Keratinocyte (primary cell): Measurements from ENCODE around the gene LOXHD1. TPM values are rescaled to one million over a fixed set of nuclear protein-coding genes. Genes with fewer than 3 reads are reported as not detected.

Experiments used
- DNase-seq: peaks from one replicate; pipeline ENCODE4 v3.0.0-alpha.2; 2011; ENCODE audit warnings: low read depth, missing footprints, low spot score
- FAIRE-seq: peaks from 2 replicates; lab custom pipeline; 2011; peaks lifted over from hg19 to GRCh38; lab: Jason Lieb, UNC
- H2AFZ ChIP-seq: 2 replicates; pipeline ENCODE4 v1.6.0; 2012; ENCODE audit warnings: low read length, control low read depth, inconsistent platforms; ENCODE audit not compliant: control insufficient read depth
- H3K27ac ChIP-seq: 2 replicates; pipeline ENCODE4 v1.5.1; 2011; ENCODE audit warnings: low read length; ENCODE audit not compliant: control insufficient read depth, insufficient read depth
- H3K27me3 ChIP-seq: 3 replicates; pipeline ENCODE4 v1.6.0; 2011; ENCODE audit warnings: low read length; ENCODE audit not compliant: control insufficient read depth, insufficient read depth; ENCODE audit errors: extremely low read depth
- H3K36me3 ChIP-seq, 2 experiments: 2 replicates in 1 of 2; 3 replicates in 1 of 2; pipeline ENCODE4 v1.5.1; 2011; ENCODE audit warnings: low read length in 2 of 2, mild to moderate bottlenecking in 1 of 2; ENCODE audit not compliant: control insufficient read depth in 2 of 2, insufficient read depth in 2 of 2; ENCODE audit errors: extremely low read depth in 1 of 2
- H3K4me1 ChIP-seq: 3 replicates; pipeline ENCODE4 v1.5.1; 2011; ENCODE audit warnings: low read length; ENCODE audit not compliant: control insufficient read depth, insufficient read depth; ENCODE audit errors: extremely low read depth
- H3K4me2 ChIP-seq: 3 replicates; pipeline ENCODE4 v1.6.0; 2011; ENCODE audit warnings: low read depth, low read length; ENCODE audit not compliant: control insufficient read depth, insufficient read depth; ENCODE audit errors: extremely low read depth
- H3K4me3 ChIP-seq, 3 experiments: fragments of 200-600 bp in 1 of 3; sonication (generic) in 1 of 3; 2 replicates in 2 of 3; 3 replicates in 1 of 3; pipeline ENCODE4 v1.5.1; 2011 to 2016; ENCODE audit warnings: low read length in 3 of 3, mild to moderate bottlenecking in 3 of 3, control low read depth in 2 of 3, inconsistent platforms in 1 of 3, low read depth in 1 of 3, mixed read lengths in 1 of 3, mixed run types in 1 of 3, moderate library complexity in 1 of 3; ENCODE audit not compliant: control insufficient read depth in 2 of 3, insufficient read depth in 2 of 3; ENCODE audit errors: extremely low read depth in 1 of 3
- H3K79me2 ChIP-seq: 2 replicates; pipeline ENCODE4 v1.6.0; 2012; ENCODE audit warnings: low read length; ENCODE audit not compliant: control insufficient read depth, insufficient read depth
- H3K9ac ChIP-seq: 3 replicates; pipeline ENCODE4 v1.6.0; 2011; ENCODE audit warnings: low read length; ENCODE audit not compliant: control insufficient read depth, insufficient read depth; ENCODE audit errors: extremely low read depth
- H3K9me1 ChIP-seq: 3 replicates; pipeline ENCODE4 v1.6.0; 2011; ENCODE audit warnings: low read length; ENCODE audit not compliant: control insufficient read depth, insufficient read depth; ENCODE audit errors: extremely low read depth
- H3K9me3 ChIP-seq: 2 replicates; pipeline ENCODE4 v1.5.1; 2012; ENCODE audit warnings: low read depth, low read length; ENCODE audit not compliant: control insufficient read depth
- H4K20me1 ChIP-seq: 3 replicates; pipeline ENCODE4 v1.6.0; 2011; ENCODE audit warnings: low read length; ENCODE audit not compliant: control insufficient read depth, insufficient read depth; ENCODE audit errors: extremely low read depth
- CTCF ChIP-seq, 3 experiments: IDR thresholded peaks in 1 of 3; conservative IDR thresholded peaks in 1 of 3; optimal IDR thresholded peaks in 1 of 3; 2 replicates in 2 of 3; 3 replicates in 1 of 3; pipeline versions ENCODE3 to v1.5.1; 2011; ENCODE audit warnings: low read length in 3 of 3, mild to moderate bottlenecking in 3 of 3, moderate library complexity in 2 of 3, control low read depth in 1 of 3, inconsistent platforms in 1 of 3; ENCODE audit not compliant: insufficient read depth in 2 of 3; ENCODE audit errors: extremely low read depth in 1 of 3
- EZH2 ChIP-seq: IDR thresholded peaks from one replicate; pipeline ENCODE4 v1.6.1; 2012; ENCODE audit warnings: inconsistent platforms, mild to moderate bottlenecking, low read length, moderate library complexity
- dilution Hi-C: fragments of 300-500 bp; cut with MboI; formaldehyde crosslinking; loops from one replicate; pipeline ENCODE4 v1.7.0; 2020; ENCODE audit warnings: low sequenced_read_pairs; ENCODE audit not compliant: extremely low pct_ligation_motif_present
- polyA plus RNA-seq, 5 experiments: library from polyadenylated mRNA; depleted of rRNA in 3 of 5; stranded (reverse) in 3 of 5; stranded (forward) in 1 of 5; unstranded in 1 of 5; fragments of >200 nt; gene quantifications; 1 replicate in 1 of 5; 2 replicates in 3 of 5; 3 replicates in 1 of 5; pipeline versions ENCODE4 v1.2.1 to v1.2.3, GENCODE V29; 2011 to 2012; ENCODE audit warnings: missing spikeins in 2 of 5, low read depth in 1 of 5, low replicate concordance in 1 of 5

The LOXHD1 gene
- polyA plus RNA-seq, 1 donor (not counting 4 experiments of a cell fraction or from before 2014, with no cell fraction given) = not detected

GRCh38 chr18:46683252-46683651 lies 26.2 kb upstream of the LOXHD1 start:
- no peak for FAIRE-seq

GRCh38 chr18:46680784-46681695 lies 24.0 kb upstream of the LOXHD1 start:
- TF ChIP-seq EZH2 (no peak), CTCF (optimal IDR thresholded peaks at IDR 0.05 in 1 of 3, IDR thresholded peaks at IDR 0.05 in 1 of 3, conservative IDR thresholded peaks at IDR 0.05 in 1 of 3; ENCODE audit: extremely low read depth in 1 of 3, insufficient read depth in 2 of 3, low read length in 3 of 3) (no peak)
- H3K4me1 ChIP-seq = no peaks in the 10 kb centered on the region
- no peaks in the 10 kb centered on the region for H3K36me3 ChIP-seq
- H3K9me3 ChIP-seq = no peaks in the 10 kb centered on the region
- FAIRE-seq = no peak
- H3K4me2 ChIP-seq = no peak overlapping the region
- no peak for DNase-seq
- H3K4me3 ChIP-seq = no peak overlapping the region
- H3K27me3 ChIP-seq = no peaks in the 10 kb centered on the region
- no peak overlapping the region for H3K9ac ChIP-seq
- dilution Hi-C loops = no loop called here
- no peak overlapping the region for H3K27ac ChIP-seq
- no peaks in the 10 kb centered on the region for H4K20me1 ChIP-seq
- H2AFZ ChIP-seq = no peak overlapping the region
- H3K9me1 ChIP-seq = no peaks in the 10 kb centered on the region
- H3K79me2 ChIP-seq = no peaks in the 10 kb centered on the region

More at GRCh38 chr18:46683252-46683651, 26.2 kb upstream of the LOXHD1 start:
- dilution Hi-C loops = no loop called here
- H3K4me3 ChIP-seq = no peak overlapping the region
- H4K20me1 ChIP-seq = no peaks in the 10 kb centered on the region
- TF ChIP-seq CTCF (optimal IDR thresholded peaks at IDR 0.05 in 1 of 3, IDR thresholded peaks at IDR 0.05 in 1 of 3, conservative IDR thresholded peaks at IDR 0.05 in 1 of 3; ENCODE audit: extremely low read depth in 1 of 3, insufficient read depth in 2 of 3, low read length in 3 of 3) = no peak
- no peak for TF ChIP-seq EZH2
- H3K9me3 ChIP-seq = no peaks in the 10 kb centered on the region
- H3K79me2 ChIP-seq = no peaks in the 10 kb centered on the region
- DNase-seq = no peak
- H3K27ac ChIP-seq = no peak overlapping the region
- no peak overlapping the region for H3K9ac ChIP-seq
- H3K4me2 ChIP-seq = no peak overlapping the region
- H3K9me1 ChIP-seq = no peaks in the 10 kb centered on the region
- no peak overlapping the region for H2AFZ ChIP-seq
- no peaks in the 10 kb centered on the region for H3K27me3 ChIP-seq
- H3K36me3 ChIP-seq = no peaks in the 10 kb centered on the region
- no peaks in the 10 kb centered on the region for H3K4me1 ChIP-seq
